ENCODE results near the gene ANKRD26. TPM values are rescaled to one million over a fixed set of nuclear protein-coding genes. Genes with fewer than 3 reads are reported as not detected.

The ANKRD26 gene
- total and polyA plus RNA-seq, 3 donors from 2014 or later = 1.1 to 17.6 (median 13.8) TPM

DNA sequence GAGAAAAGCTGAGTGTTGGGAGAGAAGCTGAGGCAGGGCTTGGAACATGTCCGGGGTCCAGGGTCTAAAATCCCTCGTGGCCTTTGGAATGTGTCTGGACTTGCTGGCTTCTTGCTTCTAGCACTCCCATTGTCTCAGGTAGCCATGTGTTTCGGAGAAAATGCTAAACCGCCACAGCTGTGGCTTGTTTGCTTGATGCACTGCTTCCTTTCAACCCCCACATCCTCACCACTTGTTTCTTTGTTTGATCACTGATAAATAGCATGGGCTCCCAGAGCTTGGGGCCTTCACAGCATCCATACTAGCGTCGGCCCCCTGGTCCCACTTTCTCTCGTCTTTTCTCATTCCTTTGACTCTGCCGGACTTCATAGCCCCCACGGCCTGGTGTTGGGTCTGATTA is 102.7 kb downstream of the ANKRD26 start:
- H3K9me3 ChIP-seq = no peaks in the 10 kb centered on the region
- no peaks in the 10 kb centered on the region for H3K36me3 ChIP-seq (ENCODE audit: low read depth, missing control alignments)
- H3K4me1 ChIP-seq = no peaks in the 10 kb centered on the region
- H3K4me3 ChIP-seq = no peak overlapping the region
- TF ChIP-seq CTCF (IDR thresholded peaks at IDR 0.05) (no peak), POLR2A (IDR thresholded peaks at IDR 0.05) (no peak)
- no peaks in the 10 kb centered on the region for H3K27me3 ChIP-seq
- intact Hi-C loops (cut with DNase I; ENCODE audit: low total_unique reads) = no loop called here
- DNase-seq = no peak
- 92 to 95% methylated on average over 9 of the region's 9 CpGs for WGBS, 2 donors
- no peak overlapping the region for H3K27ac ChIP-seq

DNA sequence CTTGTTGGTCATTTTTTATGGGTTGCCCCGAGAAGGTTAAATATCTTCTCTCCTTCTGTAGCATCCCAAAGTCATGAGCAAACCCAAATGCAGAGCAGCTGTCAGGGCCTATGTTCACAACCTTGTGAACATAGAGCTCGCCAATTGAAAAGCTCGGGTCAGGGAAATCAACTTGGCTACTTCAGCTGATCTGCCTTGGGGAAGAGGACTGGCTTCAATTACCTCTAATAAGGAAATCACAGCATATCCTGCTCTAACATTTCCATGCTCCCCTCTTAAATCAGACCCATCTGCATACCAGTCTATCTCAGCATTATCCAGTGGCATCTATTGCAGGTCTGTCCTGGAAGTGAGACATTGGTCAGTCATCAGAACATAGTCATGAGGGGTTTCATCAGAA is 105.6 kb downstream of the ANKRD26 start:
- WGBS, 2 donors = 91 to 95% methylated on average over 3 of the region's 3 CpGs
- no peak for TF ChIP-seq POLR2A (IDR thresholded peaks at IDR 0.05)
- TF ChIP-seq CTCF (IDR thresholded peaks at IDR 0.05) = no peak
- intact Hi-C loops (cut with DNase I; ENCODE audit: low total_unique reads) = no loop called here

DNA sequence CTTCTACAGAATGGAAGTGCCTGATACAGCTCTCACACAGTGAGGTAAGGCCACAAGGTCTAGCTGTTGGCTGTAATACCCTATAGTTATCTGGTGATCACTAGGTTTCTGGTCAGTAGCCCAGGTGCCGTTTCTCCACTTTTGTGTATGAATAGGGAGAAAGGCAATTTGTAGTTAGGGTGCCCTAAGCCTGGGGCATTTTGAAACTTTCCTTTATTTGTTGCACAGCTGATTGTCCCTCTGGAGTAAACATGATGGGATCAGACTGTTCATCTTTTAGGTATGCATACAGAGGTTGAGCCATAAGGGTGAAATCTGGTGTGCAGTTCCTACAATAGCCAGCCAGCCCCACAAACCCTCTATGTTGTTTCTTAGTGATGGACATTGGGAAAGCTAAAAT is 112.4 kb downstream of the ANKRD26 start:
- 81 to 100% methylated on average over 1 of the region's 1 CpG for WGBS, 2 donors
- no peak for DNase-seq
- Histone ChIP-seq H3K27me3 (no peaks in the 10 kb centered on the region), H3K27ac (no peak overlapping the region), H3K36me3 (ENCODE audit: low read depth, missing control alignments) (no peaks in the 10 kb centered on the region), H3K9me3 (no peaks in the 10 kb centered on the region), H3K4me1 (no peaks in the 10 kb centered on the region), H3K4me3 (no peak overlapping the region)
- no peak for TF ChIP-seq POLR2A (IDR thresholded peaks at IDR 0.05)
- no peak for TF ChIP-seq CTCF (IDR thresholded peaks at IDR 0.05)
- intact Hi-C loops (cut with DNase I; ENCODE audit: low total_unique reads) = no loop called here

More for the DNA sequence above, 105.6 kb downstream of the ANKRD26 start:
- no peak overlapping the region for H3K27ac ChIP-seq
- no peaks in the 10 kb centered on the region for H3K9me3 ChIP-seq
- H3K27me3 ChIP-seq = no peaks in the 10 kb centered on the region
- no peaks in the 10 kb centered on the region for H3K36me3 ChIP-seq (ENCODE audit: low read depth, missing control alignments)
- no peak for DNase-seq
- H3K4me1 ChIP-seq = no peaks in the 10 kb centered on the region
- H3K4me3 ChIP-seq = no peak overlapping the region

GRCh38 chr10:26983156-26983555 is 117.1 kb downstream of the ANKRD26 start:
- Histone ChIP-seq H3K27ac (no peak overlapping the region), H3K27me3 (no peaks in the 10 kb centered on the region), H3K36me3 (ENCODE audit: low read depth, missing control alignments) (no peaks in the 10 kb centered on the region), H3K9me3 (no peaks in the 10 kb centered on the region), H3K4me3 (no peak overlapping the region), H3K4me1 (no peaks in the 10 kb centered on the region)
- intact Hi-C loops (cut with DNase I; ENCODE audit: low total_unique reads) = no loop called here
- TF ChIP-seq POLR2A (IDR thresholded peaks at IDR 0.05) (no peak), CTCF (IDR thresholded peaks at IDR 0.05) (no peak)
- no peak for DNase-seq
- WGBS, 2 donors = 84 to 100% methylated on average over 1 of the region's 1 CpG

- no peaks in the 10 kb centered on the region for H3K36me3 ChIP-seq (ENCODE audit: low read depth, missing control alignments)
- TF ChIP-seq POLR2A (IDR thresholded peaks at IDR 0.05) (no peak), CTCF (IDR thresholded peaks at IDR 0.05) (no peak)
- no peak overlapping the region for H3K27ac ChIP-seq
- WGBS, 2 donors = 94 to 95% methylated on average over 1 of the region's 1 CpG
- H3K27me3 ChIP-seq = no peaks in the 10 kb centered on the region
- intact Hi-C loops (cut with DNase I; ENCODE audit: low total_unique reads) = no loop called here
- no peaks in the 10 kb centered on the region for H3K9me3 ChIP-seq
- H3K4me3 ChIP-seq = no peak overlapping the region
- no peaks in the 10 kb centered on the region for H3K4me1 ChIP-seq
- no peak for DNase-seq
Observed at GRCh38 chr10:26982058-26982457, 118.2 kb downstream of the ANKRD26 start.

All from testis (tissue), 3 donors.